Ecto neural progenitor cell (in vitro differentiated cells): ENCODE data around the gene USP33.
"Not testable (repeated sequence)": the region's sequence is repeated elsewhere in the genome, so short reads cannot be mapped to it uniquely, and the experiment has no call there.

Source experiments
- DNase-seq: peaks from one replicate; pipeline ENCODE4 v3.0.0-alpha.2; 2018; ENCODE audit warnings: low spot score

The USP33 gene

GRCh38 chr1:77671836-77672235 is 87.8 kb downstream of the USP33 start:
- DNase-seq = no peak

GRCh38 chr1:77670330-77670729 is 89.3 kb downstream of the USP33 start:
- DNase-seq = no peak

- DNase-seq = no peak
These were observed 90.7 kb downstream of the USP33 start for GRCh38 chr1:77668924-77669449.

DNA sequence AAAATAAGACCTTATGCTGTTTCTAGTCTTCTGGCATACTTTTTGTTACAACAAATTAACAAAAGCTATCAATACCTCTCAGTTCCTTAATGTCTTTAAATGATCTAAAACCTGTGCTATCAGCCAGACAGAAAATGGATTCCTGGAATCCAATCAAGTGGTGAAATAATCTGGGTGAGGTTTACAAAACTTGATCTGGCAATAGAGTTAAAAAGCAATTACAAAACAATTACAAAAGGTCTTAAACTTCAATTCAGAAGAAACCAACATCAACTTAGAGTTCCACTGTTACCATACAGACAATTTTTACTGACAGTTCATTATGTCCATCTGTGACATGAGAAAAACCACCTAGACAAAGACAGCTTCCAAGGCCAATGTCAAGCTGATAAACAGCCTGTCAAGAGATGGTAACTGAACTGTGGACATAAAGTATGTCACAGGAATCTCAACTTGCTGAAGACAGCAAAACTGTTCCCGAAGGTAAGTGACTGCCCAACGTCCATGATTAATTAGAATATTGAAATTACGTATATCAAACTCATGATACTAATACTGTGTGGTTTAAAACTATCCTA is 94.6 kb downstream of the USP33 start:
- DNase-seq = no peak

GRCh38 chr1:77661696-77662095 is 98.0 kb downstream of the USP33 start:
- DNase-seq = no peak

DNA sequence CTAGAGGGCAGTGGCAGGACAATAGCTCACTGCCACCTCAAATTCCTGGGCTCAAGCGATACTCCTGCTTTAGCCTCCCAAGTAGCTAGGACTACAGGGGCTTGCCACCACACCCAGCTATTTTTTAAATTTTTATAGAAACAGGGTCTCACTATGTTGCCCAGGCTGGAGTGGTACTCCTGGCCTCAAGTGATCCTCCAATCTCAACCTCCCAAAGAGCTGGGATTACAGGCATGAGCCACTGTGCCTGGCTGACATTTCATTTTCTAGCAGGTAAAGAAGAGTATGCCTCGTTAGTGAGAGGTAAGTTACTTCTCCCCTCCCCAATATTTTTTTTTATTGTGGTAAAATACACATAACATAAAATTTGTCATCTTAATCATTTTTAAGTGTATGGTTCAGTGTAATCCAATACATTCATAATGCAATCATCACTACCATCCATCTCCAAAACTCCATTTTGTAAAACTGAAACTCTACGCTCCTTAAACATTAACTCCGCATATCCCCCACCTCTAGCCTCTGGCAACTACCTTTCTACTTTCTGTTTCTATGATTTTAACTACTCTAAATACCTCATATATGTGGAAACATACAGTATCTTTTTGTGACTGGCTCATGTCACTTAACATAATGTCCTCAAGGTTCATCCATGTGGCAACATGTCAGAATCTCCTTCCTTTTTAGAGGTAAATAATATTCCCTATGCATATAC is 99.6 kb downstream of the USP33 start:
- DNase-seq = no peak

DNA sequence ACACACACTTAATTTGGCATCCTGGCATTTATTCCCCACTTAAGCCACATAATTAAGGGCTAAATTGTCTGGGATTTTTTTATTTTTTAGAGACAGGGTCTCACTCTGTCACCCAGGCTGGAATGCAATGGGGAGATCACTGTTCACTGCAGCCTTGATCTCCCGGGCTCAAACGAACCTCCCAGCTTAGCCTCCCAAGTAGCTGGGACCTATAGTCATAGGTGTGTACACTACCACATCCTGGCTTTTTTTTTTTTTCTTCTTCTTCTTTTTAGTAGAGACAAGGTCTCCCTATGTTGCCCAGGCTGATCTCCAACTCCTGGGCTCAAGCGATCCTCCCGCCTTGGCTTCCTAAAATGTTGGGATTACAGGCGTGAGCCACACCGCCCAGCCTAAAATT is 101.4 kb downstream of the USP33 start:
- no peak for DNase-seq

DNA sequence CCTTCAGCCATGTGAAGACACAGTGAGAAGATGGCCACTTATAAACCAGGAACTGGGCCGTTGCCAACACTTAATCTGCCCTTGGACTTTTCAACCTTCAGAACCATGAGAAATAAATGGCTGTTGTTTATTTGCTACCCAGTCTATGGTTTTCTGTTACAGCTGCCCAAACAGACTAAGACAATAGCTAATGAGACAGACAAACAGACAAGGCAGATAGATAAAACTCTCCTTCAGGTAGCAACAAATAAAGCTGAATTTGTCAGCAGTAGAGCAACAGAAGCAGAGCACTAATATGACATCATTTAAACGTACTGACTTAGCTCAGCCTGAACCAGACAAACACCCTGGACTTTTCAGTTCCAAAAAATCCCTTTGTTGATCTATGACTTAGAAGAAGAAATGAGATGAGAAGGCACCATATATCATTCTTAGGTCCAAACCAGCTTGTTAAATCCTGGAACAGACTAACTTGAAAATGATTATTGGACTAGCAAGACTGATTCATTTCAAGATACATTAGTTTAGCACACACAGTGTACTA is 104.1 kb downstream of the USP33 start:
- DNase-seq = no peak

DNA sequence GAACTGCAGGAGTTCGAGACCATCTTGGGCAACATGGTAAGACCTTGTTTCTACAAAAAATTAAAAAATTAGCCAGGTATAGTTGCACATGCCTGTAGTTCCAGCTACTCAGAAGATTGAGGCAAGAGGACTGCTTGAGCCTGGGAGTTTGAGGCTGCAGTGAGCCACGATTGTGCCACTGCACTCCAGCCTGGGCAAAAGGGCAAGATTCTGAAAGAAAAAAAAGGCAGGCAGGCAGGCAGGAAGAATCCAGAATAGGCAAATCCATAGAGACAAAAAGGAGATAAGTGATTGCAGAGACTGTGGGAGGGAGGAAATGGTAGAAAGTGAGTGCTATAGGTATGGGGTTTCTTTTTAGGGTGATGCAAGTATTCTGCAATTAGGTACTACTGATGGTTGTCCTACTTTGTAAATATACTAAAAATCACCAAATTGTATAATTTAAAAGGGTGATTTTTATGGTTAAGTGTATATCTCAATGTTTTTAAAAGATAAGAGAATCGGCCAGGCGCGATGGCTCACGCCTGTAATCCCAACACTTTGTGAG is 106.6 kb downstream of the USP33 start:
- DNase-seq = no peak

DNA sequence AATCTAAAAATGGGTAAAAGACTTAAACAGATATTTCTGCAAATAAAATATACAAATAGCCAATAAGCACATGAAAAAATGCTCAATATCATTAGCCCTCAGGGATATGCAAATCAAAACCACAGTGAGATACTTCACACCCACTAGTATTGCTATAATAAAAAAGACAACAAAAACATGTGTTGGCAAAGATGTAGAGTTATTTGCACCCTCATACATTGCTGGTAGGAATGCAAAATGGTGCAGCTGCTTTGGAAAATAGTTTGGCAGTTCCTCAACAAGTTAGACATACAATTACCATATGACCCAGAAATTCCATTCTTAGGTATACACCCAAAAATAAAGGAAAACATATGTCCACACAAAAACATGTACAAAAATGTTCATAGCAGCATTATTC is 107.4 kb downstream of the USP33 start:
- no peak for DNase-seq

DNA sequence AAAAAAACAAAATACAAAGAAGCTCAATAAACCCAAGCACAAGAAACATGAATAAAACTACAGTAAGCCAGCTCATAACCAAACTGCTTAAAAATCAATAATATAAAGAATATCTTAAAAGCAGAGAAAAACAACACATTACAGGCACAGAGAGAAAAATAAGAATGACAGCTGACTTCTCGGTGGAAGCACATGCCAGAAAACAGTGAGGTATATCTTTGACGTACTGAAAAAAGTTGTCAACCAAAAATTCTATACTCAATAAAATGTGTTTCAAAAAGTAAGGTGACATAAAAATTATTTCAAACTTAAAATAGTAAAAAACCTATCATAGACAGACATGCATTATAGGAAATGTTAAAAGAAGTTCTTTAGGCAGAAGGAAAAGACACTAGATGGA is 110.5 kb downstream of the USP33 start:
- DNase-seq = no peak

- not testable (repeated sequence) for DNase-seq
These were observed 113.4 kb downstream of the USP33 start for GRCh38 chr1:77646224-77646623.
